ENCODE data around the gene HLA-DOA.
A peak's percentile ranks its signal among the peaks of the same experiment; 100 is the strongest.

Gene HLA-DOA

DNA sequence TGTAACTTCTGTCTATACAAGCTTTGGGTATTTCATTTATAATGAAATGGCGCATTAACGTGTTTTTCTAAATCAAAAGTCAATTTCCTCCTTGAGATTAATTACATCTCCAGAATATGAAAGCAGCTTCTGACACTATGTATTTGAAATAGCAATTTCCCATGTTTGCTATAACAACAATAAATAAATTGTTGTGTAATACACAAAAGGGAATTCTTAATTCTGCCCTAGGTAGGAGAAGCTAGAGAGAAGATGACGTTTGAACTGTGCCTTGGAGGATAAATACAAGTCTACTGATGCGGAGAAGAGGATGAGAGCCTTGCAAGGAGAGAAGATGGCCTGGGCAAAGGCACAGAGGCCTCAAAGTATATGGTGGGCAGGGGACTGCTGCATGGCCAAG lies 7.6 kb upstream of the HLA-DOA start:
- DNase-seq (ENCODE audit: low read depth): no peak

DNA sequence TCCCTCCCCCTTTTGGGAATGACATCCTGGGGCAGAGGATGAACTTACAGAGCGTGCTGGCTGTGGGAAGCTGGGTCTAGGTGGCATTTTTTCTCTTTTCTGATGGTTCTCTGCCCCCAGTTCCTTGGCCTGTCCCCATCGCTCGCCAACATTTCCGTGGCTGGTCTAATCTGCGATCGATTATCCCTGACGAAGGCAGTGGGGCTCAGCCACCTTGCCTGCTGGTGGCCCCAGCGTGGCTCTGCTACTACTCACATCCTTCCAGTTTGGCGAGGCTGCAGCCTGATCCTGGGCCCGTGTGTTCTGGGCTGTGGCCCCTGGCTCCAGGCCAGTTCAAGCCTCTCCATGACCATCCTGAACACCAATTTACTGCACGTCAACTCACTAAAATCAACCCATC lies 6.4 kb upstream of the HLA-DOA start:
- no peak for DNase-seq (ENCODE audit: low read depth)

DNA sequence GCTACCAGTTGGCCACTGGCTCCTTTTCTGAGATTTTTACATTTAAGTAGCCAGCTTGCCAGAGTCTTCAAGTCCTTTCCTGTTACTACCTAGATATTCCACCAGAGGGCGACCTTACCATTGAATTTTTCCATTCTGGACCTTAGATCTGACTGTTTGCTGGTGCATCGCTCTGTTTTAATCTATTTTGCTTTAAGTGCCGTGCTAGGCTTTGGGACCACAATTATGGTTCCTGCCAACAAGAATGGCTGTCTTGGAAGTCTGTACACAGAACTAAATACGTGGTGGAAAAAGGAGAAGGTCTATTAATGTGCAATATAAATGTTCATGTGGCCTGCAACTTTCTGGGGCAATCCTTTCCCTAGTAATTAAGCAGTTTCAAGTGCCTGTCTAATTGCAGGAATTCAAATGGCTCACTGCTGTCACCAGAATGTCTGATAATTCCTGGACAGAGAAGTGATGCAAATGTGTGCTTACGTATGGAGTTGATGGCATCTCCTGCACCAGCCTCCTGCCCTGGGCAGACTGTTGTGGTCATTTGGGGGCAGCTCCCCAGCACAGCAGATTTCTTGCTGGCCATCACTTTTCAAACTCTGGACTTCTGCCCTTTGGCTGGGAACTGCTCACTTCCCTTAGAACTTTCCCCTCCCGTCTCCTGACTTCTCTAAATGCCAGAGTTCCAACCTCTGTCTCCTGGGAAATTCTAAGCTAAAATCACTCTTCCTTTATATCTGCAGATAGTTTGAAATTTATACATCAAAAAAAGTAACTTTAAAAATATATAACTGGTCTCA lies 5.6 kb upstream of the HLA-DOA start:
- peak; percentile 42 for DNase-seq (ENCODE audit: low read depth)

DNA sequence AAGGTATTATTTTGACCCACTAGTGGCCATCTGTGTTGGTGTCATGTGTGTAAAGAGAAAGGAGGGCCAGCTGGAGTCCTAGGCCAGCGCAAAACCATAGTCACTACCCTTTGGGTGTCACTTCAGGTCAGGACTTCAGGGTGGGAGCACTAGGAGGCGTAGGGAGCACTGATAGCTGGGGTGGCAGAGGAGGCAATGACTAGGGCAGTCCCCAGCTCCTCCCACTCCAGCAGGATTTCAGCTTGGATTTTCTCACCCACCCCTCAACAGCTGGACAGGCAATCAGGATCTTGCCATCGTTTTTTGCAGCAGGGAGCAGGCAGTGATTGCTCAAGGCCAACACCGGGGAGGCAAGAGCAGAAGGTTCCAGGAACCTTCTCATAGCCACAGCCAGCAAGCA lies 4.2 kb upstream of the HLA-DOA start:
- no peak for DNase-seq (ENCODE audit: low read depth)

GRCh38 chr6:33010356-33010755 lies 965 bp upstream of the HLA-DOA start:
- DNase-seq (ENCODE audit: low read depth): no peak

DNA sequence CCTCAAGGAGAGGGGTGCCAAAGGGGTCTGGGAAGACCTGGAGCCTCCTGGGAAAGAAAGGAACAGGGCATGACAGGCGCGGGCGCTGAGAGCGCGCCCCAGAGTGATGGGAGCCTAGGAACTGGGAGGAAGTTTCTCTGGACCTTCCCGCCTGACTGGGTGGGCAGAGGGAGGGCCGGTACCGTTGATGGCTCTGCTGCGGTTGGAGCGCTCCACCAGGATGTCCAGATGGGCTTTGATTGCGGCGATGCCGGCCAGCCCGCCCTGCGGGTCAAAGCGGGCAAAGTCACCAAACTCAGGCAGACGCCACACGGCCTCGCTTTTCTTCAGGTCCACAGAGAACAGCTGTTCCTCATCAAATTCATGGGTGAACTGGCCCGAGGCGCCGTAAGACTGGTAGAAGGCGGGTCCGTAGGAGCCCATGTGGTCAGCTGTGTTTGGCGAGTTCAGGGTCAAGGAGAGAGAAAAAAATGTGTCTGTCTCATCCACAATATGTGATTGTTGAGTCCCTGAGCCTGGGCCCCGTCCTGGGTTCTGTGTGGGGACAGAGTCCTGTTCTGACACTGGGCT lies 1.5 kb downstream of the HLA-DOA start:
- no peak for DNase-seq (ENCODE audit: low read depth)

DNA sequence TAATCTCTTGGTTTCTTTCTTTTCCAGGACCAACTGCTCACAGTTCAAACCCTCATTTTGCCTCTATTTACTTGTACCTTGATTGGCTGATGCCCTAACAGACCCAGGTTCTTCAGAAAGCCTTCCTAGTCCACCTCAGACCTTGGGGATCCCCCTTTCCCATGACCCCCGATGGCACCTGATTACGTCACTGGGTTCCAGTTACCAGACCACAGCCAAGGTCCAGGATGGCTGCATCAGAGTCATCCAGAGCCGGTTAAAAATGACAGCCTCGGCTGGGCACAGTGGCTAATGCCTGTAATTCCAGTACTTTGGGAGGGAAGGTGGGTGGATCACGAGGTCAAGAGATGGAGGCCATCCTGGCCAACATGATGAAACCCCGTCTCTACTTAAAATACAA lies 4.5 kb downstream of the HLA-DOA start:
- no peak for DNase-seq (ENCODE audit: low read depth)

DNA sequence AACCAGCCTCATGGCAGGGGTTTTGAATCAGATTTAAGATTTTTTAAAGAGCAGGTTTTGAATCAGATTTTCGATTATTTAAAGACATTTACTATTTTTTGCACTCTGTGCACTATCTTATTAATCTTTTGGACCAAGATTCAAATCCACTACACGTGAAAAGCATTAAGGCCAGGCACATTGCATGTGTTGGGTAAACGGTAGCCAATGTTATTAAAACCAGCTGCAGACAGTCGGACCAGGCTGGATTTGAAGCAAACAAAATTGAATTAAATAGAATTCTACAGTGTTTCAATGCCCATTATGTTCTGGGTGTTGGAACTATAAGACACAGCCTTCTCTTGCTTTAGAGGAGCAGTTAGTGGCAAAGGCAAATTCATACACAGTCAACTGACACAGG lies 7.7 kb downstream of the HLA-DOA start:
- no peak for DNase-seq (ENCODE audit: low read depth)

- DNase-seq (ENCODE audit: low read depth): no peak
Observed at GRCh38 chr6:33000055-33000454, 9.3 kb downstream of the HLA-DOA start.

- DNase-seq (ENCODE audit: low read depth): no peak
Observed at GRCh38 chr6:32995448-32995847, 13.9 kb downstream of the HLA-DOA start.

DNA sequence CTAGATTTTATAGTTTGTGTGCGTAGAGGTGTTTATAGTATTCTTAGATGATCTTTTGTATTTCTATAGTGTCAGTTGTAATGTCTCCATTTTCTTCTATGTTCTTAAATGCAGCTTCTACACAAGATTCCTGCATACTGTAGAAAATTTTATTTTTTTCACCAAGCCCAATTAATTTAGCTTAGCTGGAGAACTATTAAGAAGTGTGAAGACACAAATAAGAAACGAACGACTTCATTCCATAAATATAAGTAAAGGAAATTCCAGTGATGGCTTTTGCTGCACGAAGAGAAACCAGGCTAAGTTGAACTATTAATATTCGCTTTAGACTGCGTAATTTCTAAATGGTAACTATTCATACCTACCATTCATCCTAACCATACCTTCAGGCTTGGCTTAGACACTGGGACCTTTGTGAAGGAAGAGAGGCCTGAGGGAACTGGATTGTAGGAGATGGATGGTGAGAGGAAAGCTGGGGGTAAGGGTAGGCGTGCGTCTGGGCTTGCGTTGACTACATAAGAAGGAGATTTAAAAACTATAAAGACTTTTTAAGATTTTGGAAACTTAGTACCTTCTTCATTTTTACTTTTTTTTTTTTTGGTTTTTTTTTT lies 15.9 kb downstream of the HLA-DOA start:
- DNase-seq (ENCODE audit: low read depth): no peak

GRCh38 chr6:32991972-32992371 lies 17.4 kb downstream of the HLA-DOA start:
- no peak for DNase-seq (ENCODE audit: low read depth)

- DNase-seq (ENCODE audit: low read depth): no peak
Observed at GRCh38 chr6:32989368-32989767, 20.0 kb downstream of the HLA-DOA start.

GRCh38 chr6:32984622-32985389 lies 24.6 kb downstream of the HLA-DOA start:
- peak; percentile 87 for DNase-seq (ENCODE audit: low read depth)

DNA sequence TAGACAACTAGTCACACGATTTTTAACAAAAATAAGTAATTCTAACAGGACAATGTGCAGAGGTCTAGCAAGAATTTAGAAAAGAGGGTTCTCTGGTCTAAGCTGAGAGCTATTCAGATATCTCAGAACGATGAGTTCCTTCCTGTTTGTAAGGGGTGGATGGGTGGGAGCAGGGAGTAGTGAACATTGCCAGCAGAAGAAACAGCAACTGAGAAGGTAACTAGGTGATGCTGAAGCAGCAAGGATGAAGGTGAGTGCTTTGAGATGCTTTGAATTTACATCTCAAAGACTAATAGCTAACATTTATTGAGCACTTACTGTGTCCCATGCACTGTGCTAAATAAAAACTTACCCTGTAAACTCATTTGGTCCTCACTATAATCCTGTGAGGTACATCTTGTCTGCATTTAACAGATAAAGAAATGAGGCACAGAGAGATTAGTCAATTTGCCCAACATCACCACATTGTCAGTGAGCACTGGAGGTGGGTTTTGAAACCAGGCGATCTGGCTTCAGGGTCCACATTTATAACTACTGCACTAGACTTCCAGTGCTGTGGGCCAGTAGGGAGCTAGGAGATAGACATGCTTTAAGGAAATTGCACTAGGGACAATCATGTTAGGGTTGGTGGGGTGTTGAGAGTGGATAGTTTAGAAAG lies 25.3 kb downstream of the HLA-DOA start:
- DNase-seq (ENCODE audit: low read depth): no peak

DNA sequence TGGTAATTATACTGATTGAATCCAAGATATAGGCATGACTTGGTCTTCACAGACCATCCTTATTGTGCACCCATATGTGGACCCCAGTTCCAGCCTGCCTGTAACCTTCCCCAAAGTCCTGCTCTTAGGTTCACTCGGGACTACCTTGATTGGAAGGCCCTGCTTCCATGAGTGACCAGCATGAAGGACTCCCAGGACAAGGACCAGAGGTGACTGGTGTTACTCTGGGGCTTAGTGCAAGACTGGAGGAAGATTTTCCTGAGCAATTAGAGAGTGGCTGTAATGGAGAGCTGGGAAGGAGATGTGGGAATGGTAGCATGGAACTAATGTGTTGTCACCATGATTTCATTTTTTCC lies 25.9 kb downstream of the HLA-DOA start:
- DNase-seq (ENCODE audit: low read depth): no peak

GRCh38 chr6:32982702-32983492 lies 26.5 kb downstream of the HLA-DOA start:
- DNase-seq (ENCODE audit: low read depth): no peak

DNA sequence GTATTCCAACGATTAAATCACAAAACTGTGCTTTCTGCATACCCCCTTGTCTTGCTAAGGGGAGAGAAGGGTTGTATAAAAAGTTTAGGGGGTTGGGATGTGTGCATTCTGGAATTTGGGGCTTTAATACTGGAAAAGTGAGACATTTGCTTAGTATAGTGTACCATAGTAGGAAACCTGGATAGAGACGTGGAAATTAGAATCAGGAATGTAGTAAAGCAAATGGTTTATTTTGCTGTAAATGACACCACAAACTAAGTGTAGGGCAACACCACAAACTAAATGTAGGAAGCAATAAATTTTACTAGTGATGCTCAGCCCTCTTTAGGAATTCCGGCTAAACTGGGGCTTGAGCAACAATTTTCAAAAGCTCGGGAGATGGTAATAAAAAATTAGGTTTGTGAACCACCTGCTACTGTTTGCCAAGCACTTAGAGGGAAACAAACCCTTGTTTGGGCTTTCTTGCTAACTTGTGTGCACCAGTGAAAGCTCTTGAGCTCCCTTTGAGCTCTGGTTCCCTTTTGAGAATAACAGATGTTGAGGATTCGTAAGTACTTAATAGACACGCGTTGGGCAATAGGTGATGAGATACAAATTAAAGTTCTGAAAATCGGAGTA lies 27.2 kb downstream of the HLA-DOA start:
- DNase-seq (ENCODE audit: low read depth): no peak

DNA sequence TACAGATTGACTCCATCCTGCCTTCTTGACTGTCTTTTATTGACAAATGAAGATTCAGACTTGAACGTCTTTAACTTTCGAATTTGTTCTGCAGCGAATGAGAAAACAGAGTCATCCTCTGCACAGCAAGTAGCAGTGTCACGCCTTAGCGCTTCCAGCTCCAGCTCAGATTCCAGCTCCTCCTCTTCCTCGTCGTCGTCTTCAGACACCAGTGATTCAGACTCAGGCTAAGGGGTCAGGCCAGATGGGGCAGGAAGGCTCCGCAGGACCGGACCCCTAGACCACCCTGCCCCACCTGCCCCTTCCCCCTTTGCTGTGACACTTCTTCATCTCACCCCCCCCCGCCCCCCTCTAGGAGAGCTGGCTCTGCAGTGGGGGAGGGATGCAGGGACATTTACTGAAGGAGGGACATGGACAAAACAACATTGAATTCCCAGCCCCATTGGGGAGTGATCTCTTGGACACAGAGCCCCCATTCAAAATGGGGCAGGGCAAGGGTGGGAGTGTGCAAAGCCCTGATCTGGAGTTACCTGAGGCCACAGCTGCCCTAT lies 28.8 kb downstream of the HLA-DOA start:
- DNase-seq (ENCODE audit: low read depth): no peak

GRCh38 chr6:32979720-32980487 lies 29.5 kb downstream of the HLA-DOA start:
- DNase-seq (ENCODE audit: low read depth): no peak
